ENCODE measurements around the gene TEC.

DNA sequence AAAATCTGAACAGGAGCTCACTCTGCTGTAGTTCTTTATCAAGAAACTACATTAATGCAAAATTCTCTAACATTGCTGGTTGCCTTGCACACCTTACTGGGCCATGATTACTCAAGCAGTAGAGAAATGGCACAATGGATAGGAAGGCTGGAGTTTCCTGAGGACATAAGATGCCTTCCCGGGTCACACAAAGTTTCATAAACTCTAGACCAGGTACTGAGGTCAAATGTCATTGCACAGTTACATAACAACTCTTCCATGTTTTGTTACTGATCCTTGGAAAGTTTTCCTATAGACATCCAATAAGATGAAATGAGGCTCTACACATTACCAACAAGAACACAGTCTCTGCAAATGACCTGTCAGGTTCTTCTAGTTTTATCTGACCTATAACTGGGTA, 9.9 kb downstream of the TEC start:
- no peak for TF ChIP-seq EZH2phosphoT487 (IDR thresholded peaks at IDR 0.05; ENCODE audit: low read length)
- no peak for TF ChIP-seq EZH2 (optimal IDR thresholded peaks at IDR 0.05; ENCODE audit: low read depth, low read length)
- TF ChIP-seq CTCF (IDR thresholded peaks at IDR 0.05; ENCODE audit: low read length), result no peak

All from MM.1S (cell line).